ENCODE results near the gene BTN1A1.

- TF ChIP-seq POLR2A (IDR thresholded peaks at IDR 0.05; ENCODE audit: low read depth, low read length) (no peak), POLR2AphosphoS5 (IDR thresholded peaks at IDR 0.05; ENCODE audit: low read depth, low read length) (no peak)
Observed at GRCh38 chr6:26514984-26515383, 14.9 kb downstream of the BTN1A1 start.

Measured in GM12892 (cell line).